ENCODE data around the gene WASF2.

GRCh38 chr1:27513528-27513927, 23.6 kb upstream of the WASF2 start:
- no peak for TF ChIP-seq CTCF (IDR thresholded peaks at IDR 0.05)
- TF ChIP-seq POLR2A (IDR thresholded peaks at IDR 0.05): no peak

All from right lobe of liver (tissue), 4 donors.